Lower leg skin (tissue), 4 donors: ENCODE measurements around the gene PI16. TPM values are rescaled to one million over a fixed set of nuclear protein-coding genes. Genes with fewer than 3 reads are reported as not detected.
"Not testable (repeated sequence)": the region's sequence is repeated elsewhere in the genome, so short reads cannot be mapped to it uniquely, and the experiment has no call there.

Experiments used
- DNase-seq, 2 donors: peaks; one replicate each; pipeline ENCODE4 v3.0.0-alpha.2; 2019; ENCODE audit warnings: low spot score in 2 of 2
- H3K4me3 ChIP-seq: fragments of 200-600 bp; sonication (generic); 2 replicates; pipeline ENCODE4 v1.5.1; 2017; ENCODE audit warnings: mild to moderate bottlenecking, low read depth; ENCODE audit not compliant: poor library complexity, severe bottlenecking
- POLR2A ChIP-seq, 2 donors: fragments of 450-650 bp; IDR thresholded peaks; one replicate each; pipeline ENCODE4 v1.6.1; 2016 to 2017; ENCODE audit warnings: antibody characterized with exemption in 2 of 2, mild to moderate bottlenecking in 1 of 2, moderate library complexity in 1 of 2
- WGBS, 2 donors: methylation state at CpG; one replicate each; pipeline ENCODE4 v1.1.5; 2018; 5-methylcytosine and 5-hydroxymethylcytosine counted together
- intact Hi-C: fragments of 100-400 bp; cut with DNase I; formaldehyde crosslinking; loops from one replicate; pipeline ENCODE4 v1.15.0; 2023; ENCODE audit warnings: low total_unique reads
- total RNA-seq, 4 donors: library from RNA; depleted of rRNA; stranded (reverse); fragments of >200 nt; gene quantifications; one replicate each; pipeline ENCODE4 v1.1.0, GENCODE V29; 2016
- TF ChIP-seq, protein P1 (sequence below), 3 donors: fragments of 450-650 bp; IDR thresholded peaks; one replicate each; pipeline ENCODE4 v1.5.1; 2016; ENCODE audit warnings: antibody characterized with exemption in 3 of 3, mild to moderate bottlenecking in 3 of 3, moderate library complexity in 2 of 3

The PI16 gene
- total RNA-seq, 4 donors from 2014 or later: 2.1 to 18.5 (median 2.7) TPM

DNA sequence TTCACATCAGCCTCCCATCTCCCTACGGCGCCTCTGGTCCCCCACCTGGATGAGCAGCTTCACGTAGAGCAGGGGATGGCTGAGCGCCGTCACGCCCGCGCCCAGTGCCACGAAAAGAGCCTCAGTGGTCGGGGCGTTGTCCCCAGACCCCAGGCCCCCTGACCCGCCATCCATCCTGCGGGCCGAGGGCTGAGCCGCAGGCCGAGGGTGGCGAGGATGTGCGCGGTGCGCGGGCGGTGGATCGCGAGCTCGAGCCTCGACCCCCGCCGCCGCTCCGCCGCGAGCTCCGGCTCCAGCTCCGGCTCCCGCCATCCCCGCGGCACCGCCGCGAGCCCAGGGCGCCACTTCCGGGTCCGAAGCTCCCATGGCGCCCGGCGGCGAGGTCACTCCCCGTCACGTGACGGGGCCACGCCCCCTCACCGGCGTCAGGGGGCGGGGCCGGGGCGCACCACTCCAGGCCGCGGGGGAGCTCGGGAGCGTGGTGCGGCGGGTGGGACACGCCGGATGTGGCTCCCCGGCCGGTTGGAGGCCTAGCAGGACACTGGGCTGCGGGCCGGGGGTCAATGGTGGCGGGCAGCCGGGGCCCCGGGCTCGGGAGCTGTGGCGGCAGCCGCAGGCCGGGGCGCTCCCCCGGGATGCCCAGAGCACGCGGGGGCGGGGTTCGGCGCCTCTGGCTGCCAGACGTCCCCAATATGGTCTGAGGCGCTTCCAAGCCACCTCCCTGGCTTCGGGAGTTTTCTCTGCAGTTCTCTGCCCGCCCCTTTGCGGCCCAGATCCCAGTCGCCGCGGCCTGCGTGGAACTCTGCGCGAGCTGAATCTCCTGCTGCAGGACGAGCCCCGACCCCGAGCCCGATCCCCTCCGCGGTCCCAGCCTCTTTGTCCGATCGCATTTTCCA, 31.5 kb downstream of the PI16 start, which contains the start of gene MTCH1:
Gene MTCH1 (minus strand): TSS at position 389 of the 896 bp plus-strand sequence. CDS start 23 bp downstream, at position 366.
- TF ChIP-seq, protein P1, sequence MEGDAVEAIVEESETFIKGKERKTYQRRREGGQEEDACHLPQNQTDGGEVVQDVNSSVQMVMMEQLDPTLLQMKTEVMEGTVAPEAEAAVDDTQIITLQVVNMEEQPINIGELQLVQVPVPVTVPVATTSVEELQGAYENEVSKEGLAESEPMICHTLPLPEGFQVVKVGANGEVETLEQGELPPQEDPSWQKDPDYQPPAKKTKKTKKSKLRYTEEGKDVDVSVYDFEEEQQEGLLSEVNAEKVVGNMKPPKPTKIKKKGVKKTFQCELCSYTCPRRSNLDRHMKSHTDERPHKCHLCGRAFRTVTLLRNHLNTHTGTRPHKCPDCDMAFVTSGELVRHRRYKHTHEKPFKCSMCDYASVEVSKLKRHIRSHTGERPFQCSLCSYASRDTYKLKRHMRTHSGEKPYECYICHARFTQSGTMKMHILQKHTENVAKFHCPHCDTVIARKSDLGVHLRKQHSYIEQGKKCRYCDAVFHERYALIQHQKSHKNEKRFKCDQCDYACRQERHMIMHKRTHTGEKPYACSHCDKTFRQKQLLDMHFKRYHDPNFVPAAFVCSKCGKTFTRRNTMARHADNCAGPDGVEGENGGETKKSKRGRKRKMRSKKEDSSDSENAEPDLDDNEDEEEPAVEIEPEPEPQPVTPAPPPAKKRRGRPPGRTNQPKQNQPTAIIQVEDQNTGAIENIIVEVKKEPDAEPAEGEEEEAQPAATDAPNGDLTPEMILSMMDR (IDR thresholded peaks at IDR 0.05): no peak
- TF ChIP-seq POLR2A (IDR thresholded peaks at IDR 0.05): peak in 1 of 2 donors; percentile 69
- peak; percentile 81 to 97 for DNase-seq
- WGBS, 2 donors: 0% methylated on average over 37 to 60 of the region's 101 CpGs
- intact Hi-C loops: no loop called here
- peak within 1 kb of the TSS; percentile 97 for H3K4me3 ChIP-seq

DNA sequence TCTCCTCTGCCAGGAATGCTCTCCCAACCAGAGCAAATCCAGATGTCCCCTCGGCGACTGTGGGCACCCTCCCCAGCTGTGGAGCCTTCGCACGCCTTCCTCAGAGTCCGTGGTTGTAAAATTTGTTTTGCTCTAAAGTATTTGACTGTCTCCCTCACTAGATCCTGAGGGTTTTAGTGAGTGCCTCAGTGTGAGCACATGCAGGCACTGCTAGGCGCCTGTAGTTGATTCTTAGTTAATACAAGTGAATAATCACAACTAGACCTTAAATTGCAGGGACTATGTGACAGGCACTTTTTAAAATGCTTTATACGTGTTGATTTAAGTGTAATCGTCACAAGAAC, 32.1 kb downstream of the PI16 start:
- H3K4me3 ChIP-seq: peak overlapping the region; percentile 97
- whole genome bisulfite sequencing, 2 donors: 1 to 3% methylated on average over 8 of the region's 8 CpGs
- no peak for DNase-seq
- intact Hi-C loops: no loop called here
- TF ChIP-seq, protein P1 (IDR thresholded peaks at IDR 0.05): no peak
- no peak for TF ChIP-seq POLR2A (IDR thresholded peaks at IDR 0.05)

DNA sequence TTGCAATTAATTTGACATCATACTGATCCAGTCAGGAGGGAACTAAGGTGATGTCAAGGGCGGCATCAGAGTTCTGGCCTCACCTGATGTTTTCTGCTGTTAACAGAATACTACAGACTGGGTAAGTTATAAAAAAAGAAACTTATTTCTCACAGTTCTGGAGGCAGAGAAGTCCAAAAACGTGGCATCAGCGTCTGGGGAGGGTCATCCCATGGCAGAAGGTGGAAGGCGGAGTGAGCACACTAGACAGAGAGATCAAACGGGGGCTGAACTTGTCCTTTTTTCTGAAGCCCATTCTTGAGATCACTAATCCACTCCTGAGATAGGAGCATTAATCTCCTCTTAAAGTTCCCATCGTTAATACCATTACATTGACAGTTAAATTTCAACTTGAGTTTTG, 34.7 kb downstream of the PI16 start:
- TF ChIP-seq POLR2A (IDR thresholded peaks at IDR 0.05): no peak
- TF ChIP-seq, protein P1 (IDR thresholded peaks at IDR 0.05): no peak
- H3K4me3 ChIP-seq: no peak overlapping the region
- 83 to 85% methylated on average over 6 of the region's 6 CpGs for WGBS, 2 donors
- intact Hi-C loops: no loop called here
- no peak for DNase-seq

DNA sequence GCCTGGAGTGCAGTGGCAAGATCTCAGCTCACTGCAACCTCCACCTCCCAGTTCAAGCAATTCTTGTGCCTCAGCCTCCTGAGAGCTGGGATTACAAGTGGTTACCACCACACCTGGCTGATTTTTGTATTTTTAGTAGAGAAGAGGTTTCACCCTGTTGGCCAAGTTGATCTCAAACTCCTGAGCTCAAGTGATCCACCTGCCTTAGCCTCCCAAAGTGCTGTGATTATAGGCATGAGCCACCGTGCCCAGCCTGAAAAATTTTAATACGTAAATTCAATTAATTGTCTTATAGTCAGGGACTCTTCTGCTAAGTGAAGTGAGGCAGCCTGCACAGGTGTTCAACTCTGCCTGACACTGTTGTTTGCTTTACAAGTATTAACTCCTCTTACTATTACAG, 35.9 kb downstream of the PI16 start:
- intact Hi-C loops, DNase-seq, H3K4me3 ChIP-seq: not testable (repeated sequence)
- 88 to 94% methylated on average over 2 of the region's 2 CpGs for WGBS, 2 donors

DNA sequence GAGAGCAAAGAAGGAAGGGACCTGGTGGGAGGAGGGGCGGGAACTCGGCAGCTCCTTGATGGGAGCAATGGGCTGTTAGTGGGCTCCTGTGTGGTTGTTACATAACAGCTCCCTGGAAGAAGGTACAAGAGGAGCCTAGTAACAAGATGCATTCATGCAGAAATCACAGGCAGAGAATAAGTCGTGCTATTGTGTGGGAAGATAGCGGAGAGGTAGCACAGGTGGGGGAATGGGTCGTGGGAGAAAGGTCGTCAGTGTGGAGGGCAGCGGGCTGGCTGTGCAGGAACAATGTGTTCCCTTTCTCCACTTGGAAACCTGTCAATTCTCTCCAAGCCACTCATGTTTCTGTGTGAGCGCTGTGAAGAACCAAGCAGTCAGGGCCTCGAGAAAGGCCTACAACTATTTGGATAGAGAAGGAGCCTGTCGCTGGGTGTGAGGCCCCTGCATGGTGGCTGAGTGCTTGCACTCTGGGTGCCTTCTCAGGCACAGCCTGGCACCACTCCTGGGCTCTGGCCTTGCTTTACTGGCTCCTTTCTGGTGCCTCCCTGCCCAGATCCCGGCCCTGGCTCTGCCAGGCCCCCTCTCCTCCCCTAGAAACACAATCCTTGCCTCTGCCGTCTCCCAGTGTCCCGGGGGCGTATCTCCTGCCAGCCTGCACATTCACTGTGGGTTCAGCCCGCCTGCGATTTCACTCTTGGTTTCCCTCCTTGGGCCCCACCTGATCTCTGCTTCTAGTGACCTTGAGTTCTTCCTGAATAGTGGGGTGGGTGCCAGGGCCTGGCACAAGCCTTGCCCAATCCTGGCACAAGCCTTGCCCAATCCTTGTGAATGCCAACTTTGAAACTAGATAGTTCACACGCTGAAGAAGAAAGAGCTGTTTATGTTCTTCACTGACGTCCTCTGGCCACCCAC, 43.5 kb downstream of the PI16 start:
- WGBS, 2 donors: 52 to 69% methylated on average over 18 of the region's 18 CpGs
- TF ChIP-seq, protein P1 (IDR thresholded peaks at IDR 0.05): no peak
- TF ChIP-seq POLR2A (IDR thresholded peaks at IDR 0.05): no peak
- H3K4me3 ChIP-seq: no peak overlapping the region
- intact Hi-C loops: no loop called here
- DNase-seq: no peak

DNA sequence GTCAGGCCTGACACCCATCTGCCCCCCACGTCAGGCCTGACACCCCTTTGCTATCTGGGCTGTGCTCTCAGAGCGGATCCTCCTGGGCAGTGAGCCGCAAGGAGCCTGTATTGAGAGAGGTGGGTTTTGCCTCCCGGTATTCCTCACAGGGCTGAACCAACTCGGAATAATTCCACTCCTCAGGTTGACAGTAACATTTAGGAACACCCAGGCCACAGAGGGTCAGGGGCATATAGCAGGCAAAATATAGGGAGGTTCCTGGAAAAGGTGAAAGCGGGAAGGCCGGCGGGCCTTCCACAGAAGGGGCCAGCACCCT, 44.1 kb downstream of the PI16 start:
- 62 to 71% methylated on average over 8 of the region's 8 CpGs for WGBS, 2 donors
- intact Hi-C loops: no loop called here
- DNase-seq: no peak
- TF ChIP-seq POLR2A (IDR thresholded peaks at IDR 0.05): no peak
- TF ChIP-seq, protein P1 (IDR thresholded peaks at IDR 0.05): no peak
- no peak overlapping the region for H3K4me3 ChIP-seq
